Body of pancreas (tissue), 4 donors: Measurements from ENCODE around the gene ADCY10.

Source experiments
- CTCF ChIP-seq, 7 experiments: fragments of 450-650 bp in 4 of 7; fragments of 200-600 bp in 3 of 7; sonication (generic) in 3 of 7; IDR thresholded peaks; one replicate each; pipeline ENCODE4 v1.5.1; 2016 to 2019; ENCODE audit warnings: antibody characterized with exemption in 7 of 7
- POLR2A ChIP-seq, 3 donors: fragments of 450-650 bp; IDR thresholded peaks; one replicate each; pipeline ENCODE4 v1.6.1; 2016; ENCODE audit warnings: antibody characterized with exemption in 3 of 3, mild to moderate bottlenecking in 2 of 3

- TF ChIP-seq CTCF (IDR thresholded peaks at IDR 0.05) (peak; percentile 88 to 96 (median 91)), POLR2A (IDR thresholded peaks at IDR 0.05) (no peak)
Observed at GRCh38 chr1:167803358-167804207, 110.4 kb downstream of the ADCY10 start.
